MG63 (cell line): Measurements from ENCODE around the gene ATXN7L3. TPM values are rescaled to one million over a fixed set of nuclear protein-coding genes. Genes with fewer than 3 reads are reported as not detected.
"Not testable (repeated sequence)": the region's sequence is repeated elsewhere in the genome, so short reads cannot be mapped to it uniquely, and the experiment has no call there.

Experiments used
- DNase-seq: peaks from one replicate; pipeline ENCODE4 v3.0.0-alpha.2; 2020
- H3K27me3 ChIP-seq: fragments of 250-450 bp; sonication (Bioruptor Pico); 2 replicates; pipeline ENCODE4 v1.5.1; 2020; ENCODE audit warnings: mild to moderate bottlenecking, moderate library complexity
- H3K36me3 ChIP-seq: fragments of 250-450 bp; sonication (Bioruptor Pico); 2 replicates; pipeline ENCODE4 v1.5.1; 2020; ENCODE audit warnings: mild to moderate bottlenecking, moderate library complexity
- H3K4me3 ChIP-seq: fragments of 250-450 bp; sonication (Bioruptor Pico); 2 replicates; pipeline ENCODE4 v1.5.1; 2020; ENCODE audit warnings: mild to moderate bottlenecking, moderate library complexity
- H3K9me3 ChIP-seq: fragments of 250-450 bp; sonication (Bioruptor Pico); 2 replicates; pipeline ENCODE4 v1.5.1; 2020; ENCODE audit warnings: mild to moderate bottlenecking, moderate library complexity
- total RNA-seq: library from RNA; depleted of rRNA; stranded (reverse); fragments of >200 nt; shearing (Covaris generic); gene quantifications from 2 replicates; pipeline ENCODE4 v1.2.3, GENCODE V29; 2014; ENCODE audit warnings: low replicate concordance; rRNA removed

Gene ATXN7L3
- total RNA-seq, 1 experiment from 2014 or later = 37.0 TPM

DNA sequence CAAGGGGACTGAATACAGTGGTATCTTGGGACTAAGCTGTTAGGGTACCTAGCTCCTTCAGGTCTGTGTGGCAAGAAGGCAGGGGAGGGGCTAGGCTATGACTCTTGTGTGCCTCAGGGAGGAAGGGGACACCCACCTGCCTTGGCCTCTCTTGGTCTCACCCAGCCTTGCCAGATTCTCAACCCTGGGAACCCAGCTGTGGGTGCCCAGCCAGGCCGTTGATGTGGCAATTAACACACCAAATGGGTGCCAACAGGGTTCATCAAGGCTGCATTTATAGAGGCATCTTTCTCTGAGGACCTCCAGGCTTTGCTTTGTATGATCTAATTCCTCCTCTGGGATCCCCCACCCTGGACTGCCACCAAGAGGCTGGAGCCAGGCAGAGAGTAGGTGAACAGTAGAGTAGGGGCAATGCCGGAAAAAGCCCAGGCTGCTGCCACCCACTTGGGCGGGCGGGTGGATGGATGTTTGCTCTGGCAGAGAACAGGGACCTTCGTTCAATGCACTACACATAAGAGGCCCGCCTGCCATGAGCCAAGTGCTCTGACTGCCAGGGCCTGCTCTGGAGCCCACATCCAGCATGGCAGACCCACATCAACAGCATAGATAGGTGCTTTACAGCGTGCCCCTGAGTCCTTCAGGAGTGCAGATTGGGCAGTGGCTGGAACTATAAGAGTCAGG, 32.4 kb downstream of the ATXN7L3 start:
- H3K27me3 ChIP-seq = no peaks in the 10 kb centered on the region
- peaks cover 3% of the 10 kb centered on the region for H3K36me3 ChIP-seq
- DNase-seq = no peak
- H3K9me3 ChIP-seq = no peaks in the 10 kb centered on the region
- H3K4me3 ChIP-seq = no peak overlapping the region

DNA sequence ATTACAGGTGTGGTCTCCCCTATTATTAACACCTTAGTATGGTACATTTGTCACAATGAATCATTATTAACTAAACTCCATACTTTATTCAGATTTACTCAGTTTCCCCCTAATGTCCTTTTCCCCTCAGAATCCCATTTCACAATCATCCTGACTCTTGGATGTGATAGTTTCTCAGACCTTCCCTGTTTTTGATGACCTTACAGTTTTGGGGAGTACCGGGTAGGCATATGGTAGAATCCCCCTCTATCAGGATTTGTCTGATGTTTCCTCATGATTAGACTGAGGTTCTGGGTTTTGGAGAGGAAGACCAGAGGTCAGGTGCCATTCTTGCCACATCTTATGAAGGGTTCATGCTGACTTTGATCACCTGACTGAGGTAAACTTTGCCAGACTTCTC, 35.2 kb downstream of the ATXN7L3 start:
- no peak overlapping the region for H3K4me3 ChIP-seq
- DNase-seq = no peak
- no peaks in the 10 kb centered on the region for H3K27me3 ChIP-seq
- peaks cover 20% of the 10 kb centered on the region for H3K36me3 ChIP-seq
- no peaks in the 10 kb centered on the region for H3K9me3 ChIP-seq

DNA sequence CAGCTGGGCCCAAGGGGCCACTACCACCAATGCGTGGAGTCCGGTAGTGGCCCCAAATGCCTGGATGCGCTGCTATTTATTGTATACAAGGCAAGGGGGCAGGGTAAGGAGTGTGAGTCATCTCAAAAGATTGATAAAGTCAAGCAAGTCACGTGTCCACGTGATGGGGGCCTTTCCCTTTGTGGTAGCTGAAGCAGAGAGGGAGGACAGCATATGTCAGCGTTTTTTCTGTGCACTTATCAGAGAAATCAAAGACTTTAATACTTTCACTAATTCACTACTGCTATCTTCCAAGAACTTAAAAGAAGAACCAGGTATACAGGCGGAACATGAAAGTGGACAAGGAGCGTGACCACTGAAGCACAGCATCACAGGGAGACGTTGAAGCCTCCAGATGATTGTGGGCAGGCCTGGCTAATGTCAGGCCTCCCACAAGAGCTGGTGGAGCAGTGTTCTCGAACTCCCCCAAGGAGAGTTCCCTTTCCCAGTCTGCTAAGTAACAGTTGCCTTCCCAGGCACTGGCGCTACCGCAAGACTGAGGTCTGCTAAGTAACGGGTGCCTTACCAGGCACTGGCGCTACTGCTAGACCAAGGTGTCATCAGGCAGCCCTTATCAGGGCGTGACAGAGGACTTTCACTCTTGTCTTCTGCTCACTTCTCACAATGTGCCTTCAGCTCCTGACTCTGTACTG, 40.0 kb downstream of the ATXN7L3 start:
- Histone ChIP-seq H3K36me3 (peaks cover 50% of the 10 kb centered on the region), H3K4me3 (no peak overlapping the region), H3K27me3 (no peaks in the 10 kb centered on the region), H3K9me3 (no peaks in the 10 kb centered on the region)
- DNase-seq = no peak

DNA sequence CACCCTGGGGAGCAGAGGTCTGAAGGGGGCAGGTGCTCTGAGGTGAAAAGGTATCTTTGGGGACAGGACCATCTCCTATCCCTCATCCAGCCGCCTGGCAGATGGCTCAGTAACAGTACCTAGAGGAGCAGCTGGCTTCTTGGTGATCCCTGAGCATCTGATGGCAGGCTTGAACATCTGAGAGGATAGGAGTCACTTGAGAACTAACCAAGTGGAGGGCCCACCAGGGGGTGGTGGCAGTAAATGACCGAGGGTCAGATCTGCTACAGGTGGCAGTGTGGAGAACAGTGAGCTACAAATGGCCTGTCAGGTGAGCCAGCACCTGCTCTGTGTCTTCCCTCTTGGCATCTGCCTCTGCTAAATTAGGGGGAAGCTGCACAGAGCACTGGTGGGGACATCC, 44.2 kb downstream of the ATXN7L3 start:
- Histone ChIP-seq H3K4me3 (no peak overlapping the region), H3K9me3 (no peaks in the 10 kb centered on the region), H3K27me3 (no peaks in the 10 kb centered on the region), H3K36me3 (peaks cover 63% of the 10 kb centered on the region)
- no peak for DNase-seq

DNA sequence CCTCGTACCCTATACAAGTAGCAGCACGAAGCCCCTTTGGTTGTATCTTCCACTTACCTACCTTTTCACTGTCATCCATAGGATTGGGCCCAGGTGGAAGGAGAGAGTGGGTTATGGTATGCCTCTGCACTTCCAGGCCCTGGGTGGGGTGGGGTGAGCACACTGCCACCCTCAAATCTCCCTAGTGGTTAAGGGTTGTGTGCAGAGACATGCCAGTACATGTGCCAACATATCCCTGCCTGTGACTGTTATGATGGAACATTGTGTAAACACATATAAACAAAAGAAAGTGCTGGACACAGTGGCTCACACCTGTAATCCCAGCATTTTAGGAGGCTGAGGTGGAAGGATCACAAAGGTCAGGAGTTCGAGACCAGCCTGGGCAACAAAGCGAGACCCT, 46.8 kb downstream of the ATXN7L3 start:
- no peaks in the 10 kb centered on the region for H3K9me3 ChIP-seq
- no peaks in the 10 kb centered on the region for H3K27me3 ChIP-seq
- DNase-seq = no peak
- no peak overlapping the region for H3K4me3 ChIP-seq
- peaks cover 57% of the 10 kb centered on the region for H3K36me3 ChIP-seq

GRCh38 chr17:44149750-44150329, 49.8 kb downstream of the ATXN7L3 start:
- no peak for DNase-seq
- no peaks in the 10 kb centered on the region for H3K9me3 ChIP-seq
- no peak overlapping the region for H3K4me3 ChIP-seq
- no peaks in the 10 kb centered on the region for H3K27me3 ChIP-seq
- peaks cover 67% of the 10 kb centered on the region for H3K36me3 ChIP-seq

GRCh38 chr17:44149066-44149465, 50.6 kb downstream of the ATXN7L3 start:
- not testable (repeated sequence) for H3K4me3 ChIP-seq, DNase-seq, H3K27me3 ChIP-seq, H3K9me3 ChIP-seq
- H3K36me3 ChIP-seq = peaks cover 63% of the 10 kb centered on the region

- Histone ChIP-seq H3K9me3 (no peaks in the 10 kb centered on the region), H3K27me3 (no peaks in the 10 kb centered on the region), H3K4me3 (no peak overlapping the region), H3K36me3 (peaks cover 58% of the 10 kb centered on the region)
- DNase-seq = no peak
These were observed 51.9 kb downstream of the ATXN7L3 start for GRCh38 chr17:44147812-44148211.

DNA sequence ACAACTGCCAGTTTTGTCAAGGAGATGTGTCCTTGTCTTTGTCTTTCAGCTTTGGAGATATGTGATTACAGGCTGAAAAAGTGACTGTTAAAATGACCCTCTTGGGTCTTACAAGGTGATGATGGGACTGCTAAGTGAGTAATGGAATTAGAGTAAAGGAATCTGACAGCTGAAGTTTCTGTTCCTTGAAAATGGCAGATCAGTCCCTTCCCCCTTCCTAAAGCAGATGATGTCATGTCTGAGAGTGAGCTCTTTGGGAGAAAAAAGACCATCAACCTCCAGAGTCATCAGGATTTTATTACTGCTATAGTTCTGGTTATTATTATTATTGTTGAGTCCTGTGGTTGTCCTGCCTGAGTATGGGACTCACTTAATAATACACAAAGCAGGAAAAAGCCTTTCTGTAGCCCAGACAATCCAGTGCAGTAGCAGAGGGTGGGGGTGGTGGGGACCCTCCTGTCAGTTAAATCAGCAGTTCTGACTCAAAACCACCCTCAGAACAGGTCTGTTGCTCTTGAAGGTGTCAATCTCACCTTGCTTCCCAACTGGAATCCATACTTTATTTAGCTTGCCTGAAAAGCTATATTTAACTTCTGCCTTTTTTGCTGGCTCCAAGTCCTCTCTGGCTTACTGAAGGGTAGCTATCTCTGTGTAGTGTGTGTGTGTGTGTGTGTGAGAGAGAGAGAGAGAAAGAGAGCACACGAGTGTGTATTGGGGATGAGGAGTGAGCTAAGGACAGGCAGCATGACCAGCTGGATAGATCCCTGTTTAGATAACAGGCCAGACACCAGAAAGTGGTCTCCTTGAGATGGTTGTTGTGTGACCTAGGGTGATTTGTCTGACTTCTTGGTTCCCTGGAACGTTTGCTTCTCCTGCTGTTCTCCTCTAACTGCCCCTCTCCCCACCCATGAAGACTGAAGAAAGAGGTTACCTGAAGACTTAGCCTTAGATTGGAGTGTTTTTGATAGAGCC, 53.0 kb downstream of the ATXN7L3 start:
- Histone ChIP-seq H3K27me3 (no peaks in the 10 kb centered on the region), H3K4me3 (no peak overlapping the region), H3K9me3 (no peaks in the 10 kb centered on the region), H3K36me3 (peaks cover 53% of the 10 kb centered on the region)
- DNase-seq = no peak

DNA sequence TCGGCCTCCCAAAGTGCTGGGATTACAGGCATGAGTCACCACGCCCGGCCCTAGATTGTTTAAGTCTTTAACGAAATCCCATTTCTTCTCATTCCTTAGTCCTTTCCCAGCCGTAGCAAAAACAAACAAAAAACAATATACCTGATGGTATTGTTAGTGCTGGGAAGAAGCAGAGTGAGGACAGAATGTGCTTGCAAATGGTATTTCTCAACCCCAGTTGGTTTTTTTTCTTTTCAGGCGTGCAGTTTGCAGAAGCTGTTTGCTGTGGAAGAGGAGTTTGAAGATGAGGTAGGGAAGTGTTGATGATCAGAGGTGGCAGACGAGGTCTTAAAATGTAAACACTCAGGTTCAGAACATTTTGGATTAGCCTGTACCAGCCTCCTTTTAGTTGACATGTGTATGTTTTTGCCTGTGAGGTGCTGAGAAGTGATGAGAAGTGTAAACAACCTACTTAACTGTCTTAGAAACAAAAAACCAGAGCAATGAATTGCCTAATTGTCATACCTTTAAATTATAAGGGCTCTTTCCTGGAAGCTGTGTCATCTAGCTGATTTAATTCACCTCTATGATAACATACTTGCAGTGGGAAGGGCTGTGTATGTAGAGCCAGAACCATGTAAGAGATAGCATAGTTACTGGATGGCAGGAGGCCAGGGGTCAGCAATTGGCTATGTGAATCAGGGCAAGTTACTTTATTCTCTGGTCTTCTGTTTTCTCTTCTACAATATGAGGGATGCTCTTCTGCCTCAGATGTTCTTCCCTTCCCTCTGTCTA, 54.5 kb downstream of the ATXN7L3 start:
- no peak for DNase-seq
- H3K4me3 ChIP-seq = no peak overlapping the region
- H3K36me3 ChIP-seq = peaks cover 41% of the 10 kb centered on the region
- no peaks in the 10 kb centered on the region for H3K27me3 ChIP-seq
- no peaks in the 10 kb centered on the region for H3K9me3 ChIP-seq

GRCh38 chr17:44143921-44144320, 55.8 kb downstream of the ATXN7L3 start:
- DNase-seq, H3K4me3 ChIP-seq, H3K9me3 ChIP-seq, H3K27me3 ChIP-seq: not testable (repeated sequence)
- peaks cover 35% of the 10 kb centered on the region for H3K36me3 ChIP-seq

Other genes with a start within 250 kb of the ATXN7L3 start
- not detected in 2 replicates for gene PYY, start 245.9 kb downstream of the ATXN7L3 start, total RNA-seq
- 1.4 TPM in 1 of 2 replicates, not detected in the other for gene NAGS, start 195.3 kb downstream of the ATXN7L3 start, total RNA-seq
- 33.2 and 56.8 TPM in 2 replicates for gene TMEM101, start 184.9 kb downstream of the ATXN7L3 start, total RNA-seq
- 107 and 128 TPM in 2 replicates for gene LSM12, start 133.2 kb downstream of the ATXN7L3 start, total RNA-seq
- gene G6PC3, start 129.1 kb downstream of the ATXN7L3 start, total RNA-seq = 9.4 and 22.8 TPM in 2 replicates
- gene HDAC5, start 76.2 kb downstream of the ATXN7L3 start, total RNA-seq = 31.9 and 50.4 TPM in 2 replicates
- gene HROB, start 58.0 kb downstream of the ATXN7L3 start, total RNA-seq = 3.8 and 6.5 TPM in 2 replicates
- not detected in 2 replicates for gene ASB16, start 29.2 kb downstream of the ATXN7L3 start, total RNA-seq
- gene TMUB2, start 12.9 kb downstream of the ATXN7L3 start, total RNA-seq = 18.5 and 39.9 TPM in 2 replicates
- gene UBTF, start 19.8 kb upstream of the ATXN7L3 start, total RNA-seq = 51.2 and 64.2 TPM in 2 replicates
- not detected in 2 replicates for gene SLC4A1, start 68.3 kb upstream of the ATXN7L3 start, total RNA-seq
- not detected in 2 replicates for gene RUNDC3A, start 108.7 kb upstream of the ATXN7L3 start, total RNA-seq
- gene SLC25A39, start 124.9 kb upstream of the ATXN7L3 start, total RNA-seq = 142 and 155 TPM in 2 replicates
- 109 and 170 TPM in 2 replicates for gene GRN, start 145.4 kb upstream of the ATXN7L3 start, total RNA-seq
- 2.1 and 9.3 TPM in 2 replicates for gene FAM171A2, start 164.0 kb upstream of the ATXN7L3 start, total RNA-seq
- gene ITGA2B, start 189.8 kb upstream of the ATXN7L3 start, total RNA-seq = not detected in 2 replicates